ENCODE results near the gene CIB4. TPM values are rescaled to one million over a fixed set of nuclear protein-coding genes. Genes with fewer than 3 reads are reported as not detected.

Gene CIB4
- total RNA-seq, 1 experiment from 2014 or later = not detected

DNA sequence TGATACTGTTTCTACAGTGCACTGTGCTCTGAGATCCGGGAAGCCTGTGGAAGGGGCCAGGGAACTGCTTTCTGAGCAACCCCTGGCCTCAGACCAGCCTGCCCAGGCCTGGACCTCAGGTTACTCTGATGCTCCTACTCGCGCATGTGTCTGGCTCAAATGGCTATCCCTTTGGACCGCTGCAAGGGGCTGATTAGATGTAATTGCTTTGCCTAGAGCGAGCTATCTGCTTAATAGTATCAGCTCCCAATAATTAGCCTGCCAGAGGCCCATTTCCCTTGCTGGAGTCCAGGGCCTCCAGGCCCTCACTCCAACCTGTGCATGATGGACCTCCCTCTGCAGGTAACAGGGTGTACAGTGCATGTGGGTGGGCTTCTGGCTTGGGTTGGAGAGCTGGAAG, 44.2 kb upstream of the CIB4 start:
- Mint-ChIP-seq H3K27me3 (ENCODE audit: low read depth) (peaks cover 17% of the 10 kb centered on the region), H3K36me3 (no peaks in the 10 kb centered on the region), H3K4me3 (no peak overlapping the region), H3K4me1 (peaks cover 19% of the 10 kb centered on the region), H3K27ac (no peak overlapping the region), H3K9me3 (no peaks in the 10 kb centered on the region)
- TF ChIP-seq, protein P1, sequence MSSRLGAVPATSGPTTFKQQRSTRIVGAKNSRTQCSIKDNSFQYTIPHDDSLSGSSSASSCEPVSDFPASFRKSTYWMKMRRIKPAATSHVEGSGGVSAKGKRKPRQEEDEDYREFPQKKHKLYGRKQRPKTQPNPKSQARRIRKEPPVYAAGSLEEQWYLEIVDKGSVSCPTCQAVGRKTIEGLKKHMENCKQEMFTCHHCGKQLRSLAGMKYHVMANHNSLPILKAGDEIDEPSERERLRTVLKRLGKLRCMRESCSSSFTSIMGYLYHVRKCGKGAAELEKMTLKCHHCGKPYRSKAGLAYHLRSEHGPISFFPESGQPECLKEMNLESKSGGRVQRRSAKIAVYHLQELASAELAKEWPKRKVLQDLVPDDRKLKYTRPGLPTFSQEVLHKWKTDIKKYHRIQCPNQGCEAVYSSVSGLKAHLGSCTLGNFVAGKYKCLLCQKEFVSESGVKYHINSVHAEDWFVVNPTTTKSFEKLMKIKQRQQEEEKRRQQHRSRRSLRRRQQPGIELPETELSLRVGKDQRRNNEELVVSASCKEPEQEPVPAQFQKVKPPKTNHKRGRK (CRISPR knock-in tag; IDR thresholded peaks at IDR 0.05; ENCODE audit: borderline replicate concordance) = no peak
- TF ChIP-seq, protein P2, sequence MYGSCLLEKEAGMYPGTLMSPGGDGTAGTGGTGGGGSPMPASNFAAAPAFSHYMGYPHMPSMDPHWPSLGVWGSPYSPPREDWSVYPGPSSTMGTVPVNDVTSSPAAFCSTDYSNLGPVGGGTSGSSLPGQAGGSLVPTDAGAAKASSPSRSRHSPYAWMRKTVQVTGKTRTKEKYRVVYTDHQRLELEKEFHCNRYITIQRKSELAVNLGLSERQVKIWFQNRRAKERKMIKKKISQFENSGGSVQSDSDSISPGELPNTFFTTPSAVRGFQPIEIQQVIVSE (CRISPR knock-in tag; IDR thresholded peaks at IDR 0.05; ENCODE audit: borderline replicate concordance) = no peak
- TF ChIP-seq, protein P3, sequence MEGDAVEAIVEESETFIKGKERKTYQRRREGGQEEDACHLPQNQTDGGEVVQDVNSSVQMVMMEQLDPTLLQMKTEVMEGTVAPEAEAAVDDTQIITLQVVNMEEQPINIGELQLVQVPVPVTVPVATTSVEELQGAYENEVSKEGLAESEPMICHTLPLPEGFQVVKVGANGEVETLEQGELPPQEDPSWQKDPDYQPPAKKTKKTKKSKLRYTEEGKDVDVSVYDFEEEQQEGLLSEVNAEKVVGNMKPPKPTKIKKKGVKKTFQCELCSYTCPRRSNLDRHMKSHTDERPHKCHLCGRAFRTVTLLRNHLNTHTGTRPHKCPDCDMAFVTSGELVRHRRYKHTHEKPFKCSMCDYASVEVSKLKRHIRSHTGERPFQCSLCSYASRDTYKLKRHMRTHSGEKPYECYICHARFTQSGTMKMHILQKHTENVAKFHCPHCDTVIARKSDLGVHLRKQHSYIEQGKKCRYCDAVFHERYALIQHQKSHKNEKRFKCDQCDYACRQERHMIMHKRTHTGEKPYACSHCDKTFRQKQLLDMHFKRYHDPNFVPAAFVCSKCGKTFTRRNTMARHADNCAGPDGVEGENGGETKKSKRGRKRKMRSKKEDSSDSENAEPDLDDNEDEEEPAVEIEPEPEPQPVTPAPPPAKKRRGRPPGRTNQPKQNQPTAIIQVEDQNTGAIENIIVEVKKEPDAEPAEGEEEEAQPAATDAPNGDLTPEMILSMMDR (IDR thresholded peaks at IDR 0.05) = no peak
- TF ChIP-seq, protein P4, sequence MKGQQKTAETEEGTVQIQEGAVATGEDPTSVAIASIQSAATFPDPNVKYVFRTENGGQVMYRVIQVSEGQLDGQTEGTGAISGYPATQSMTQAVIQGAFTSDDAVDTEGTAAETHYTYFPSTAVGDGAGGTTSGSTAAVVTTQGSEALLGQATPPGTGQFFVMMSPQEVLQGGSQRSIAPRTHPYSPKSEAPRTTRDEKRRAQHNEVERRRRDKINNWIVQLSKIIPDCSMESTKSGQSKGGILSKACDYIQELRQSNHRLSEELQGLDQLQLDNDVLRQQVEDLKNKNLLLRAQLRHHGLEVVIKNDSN (CRISPR knock-in tag; IDR thresholded peaks at IDR 0.05) = no peak
- TF ChIP-seq, protein P5, sequence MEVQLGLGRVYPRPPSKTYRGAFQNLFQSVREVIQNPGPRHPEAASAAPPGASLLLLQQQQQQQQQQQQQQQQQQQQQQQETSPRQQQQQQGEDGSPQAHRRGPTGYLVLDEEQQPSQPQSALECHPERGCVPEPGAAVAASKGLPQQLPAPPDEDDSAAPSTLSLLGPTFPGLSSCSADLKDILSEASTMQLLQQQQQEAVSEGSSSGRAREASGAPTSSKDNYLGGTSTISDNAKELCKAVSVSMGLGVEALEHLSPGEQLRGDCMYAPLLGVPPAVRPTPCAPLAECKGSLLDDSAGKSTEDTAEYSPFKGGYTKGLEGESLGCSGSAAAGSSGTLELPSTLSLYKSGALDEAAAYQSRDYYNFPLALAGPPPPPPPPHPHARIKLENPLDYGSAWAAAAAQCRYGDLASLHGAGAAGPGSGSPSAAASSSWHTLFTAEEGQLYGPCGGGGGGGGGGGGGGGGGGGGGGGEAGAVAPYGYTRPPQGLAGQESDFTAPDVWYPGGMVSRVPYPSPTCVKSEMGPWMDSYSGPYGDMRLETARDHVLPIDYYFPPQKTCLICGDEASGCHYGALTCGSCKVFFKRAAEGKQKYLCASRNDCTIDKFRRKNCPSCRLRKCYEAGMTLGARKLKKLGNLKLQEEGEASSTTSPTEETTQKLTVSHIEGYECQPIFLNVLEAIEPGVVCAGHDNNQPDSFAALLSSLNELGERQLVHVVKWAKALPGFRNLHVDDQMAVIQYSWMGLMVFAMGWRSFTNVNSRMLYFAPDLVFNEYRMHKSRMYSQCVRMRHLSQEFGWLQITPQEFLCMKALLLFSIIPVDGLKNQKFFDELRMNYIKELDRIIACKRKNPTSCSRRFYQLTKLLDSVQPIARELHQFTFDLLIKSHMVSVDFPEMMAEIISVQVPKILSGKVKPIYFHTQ (CRISPR knock-in tag; IDR thresholded peaks at IDR 0.05) = no peak
- TF ChIP-seq RELA (CRISPR knock-in tag; IDR thresholded peaks at IDR 0.05; ENCODE audit: borderline replicate concordance) = no peak
- no peak for TF ChIP-seq TP53 (CRISPR knock-in tag; IDR thresholded peaks at IDR 0.05)
- ATAC-seq (no peak), DNase-seq (ENCODE audit: low spot score) (no peak)
- POLR2A ChIA-PET = no interaction called here
- CTCF ChIA-PET = interaction anchor here (1.0 to 1.3 kb wide), 2 partner anchors 9 to 108 kb away, joined by 3 to 4 read pairs; no protein-coding TSS in a partner anchor

DNA sequence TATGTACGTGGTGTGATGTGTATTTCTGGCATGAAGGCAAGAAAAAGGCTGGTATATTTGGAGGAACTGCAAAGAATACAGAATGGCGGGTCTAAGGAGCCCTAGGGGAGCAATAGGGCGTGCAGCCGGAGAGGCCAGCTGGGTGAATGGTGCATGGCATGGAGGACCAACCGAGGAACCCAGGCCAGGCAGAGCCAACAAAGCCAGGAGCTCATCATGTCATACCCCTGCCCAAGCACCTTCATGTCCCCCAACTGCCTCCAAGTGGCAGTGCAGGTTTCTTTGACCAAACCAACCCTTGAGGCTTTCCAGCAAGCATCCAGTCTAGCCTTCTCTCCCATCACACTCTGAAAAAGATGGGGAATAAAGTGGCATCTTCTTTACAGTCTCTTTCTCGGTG, 42.4 kb upstream of the CIB4 start:
- no peak overlapping the region for H3K4me3 Mint-ChIP-seq
- POLR2A ChIA-PET = interaction anchor here (0.6 kb wide), 1 partner anchor 12 kb away, joined by 3 read pairs; no protein-coding TSS in a partner anchor
- CTCF ChIA-PET = interaction anchor here (0.6 to 1.7 kb wide), 7 partner anchors 12 to 333 kb away, joined by 3 to 5 read pairs (median 4); no protein-coding TSS in a partner anchor
- H3K36me3 Mint-ChIP-seq = no peaks in the 10 kb centered on the region
- no peaks in the 10 kb centered on the region for H3K9me3 Mint-ChIP-seq
- DNase-seq (ENCODE audit: low spot score) (no peak), ATAC-seq (no peak)
- peaks cover 7% of the 10 kb centered on the region; the same call in 1 of the 2 replicates for H3K27me3 Mint-ChIP-seq (ENCODE audit: low read depth)
- H3K27ac Mint-ChIP-seq = no peak overlapping the region
- peaks cover 19% of the 10 kb centered on the region for H3K4me1 Mint-ChIP-seq
- TF ChIP-seq, protein P6, sequence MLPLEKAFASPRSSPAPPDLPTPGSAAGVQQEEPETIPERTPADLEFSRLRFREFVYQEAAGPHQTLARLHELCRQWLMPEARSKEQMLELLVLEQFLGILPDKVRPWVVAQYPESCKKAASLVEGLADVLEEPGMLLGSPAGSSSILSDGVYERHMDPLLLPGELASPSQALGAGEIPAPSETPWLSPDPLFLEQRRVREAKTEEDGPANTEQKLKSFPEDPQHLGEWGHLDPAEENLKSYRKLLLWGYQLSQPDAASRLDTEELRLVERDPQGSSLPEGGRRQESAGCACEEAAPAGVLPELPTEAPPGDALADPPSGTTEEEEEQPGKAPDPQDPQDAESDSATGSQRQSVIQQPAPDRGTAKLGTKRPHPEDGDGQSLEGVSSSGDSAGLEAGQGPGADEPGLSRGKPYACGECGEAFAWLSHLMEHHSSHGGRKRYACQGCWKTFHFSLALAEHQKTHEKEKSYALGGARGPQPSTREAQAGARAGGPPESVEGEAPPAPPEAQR (CRISPR knock-in tag; IDR thresholded peaks at IDR 0.05) = no peak
- TF ChIP-seq, protein P7, sequence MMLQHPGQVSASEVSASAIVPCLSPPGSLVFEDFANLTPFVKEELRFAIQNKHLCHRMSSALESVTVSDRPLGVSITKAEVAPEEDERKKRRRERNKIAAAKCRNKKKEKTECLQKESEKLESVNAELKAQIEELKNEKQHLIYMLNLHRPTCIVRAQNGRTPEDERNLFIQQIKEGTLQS (CRISPR knock-in tag; conservative IDR thresholded peaks at IDR 0.05) = no peak
- TF ChIP-seq TEAD4 (CRISPR knock-in tag; IDR thresholded peaks at IDR 0.05) = no peak
- no peak for TF ChIP-seq ZNF219 (CRISPR knock-in tag; IDR thresholded peaks at IDR 0.05; ENCODE audit: borderline replicate concordance)
- TF ChIP-seq, protein P8, sequence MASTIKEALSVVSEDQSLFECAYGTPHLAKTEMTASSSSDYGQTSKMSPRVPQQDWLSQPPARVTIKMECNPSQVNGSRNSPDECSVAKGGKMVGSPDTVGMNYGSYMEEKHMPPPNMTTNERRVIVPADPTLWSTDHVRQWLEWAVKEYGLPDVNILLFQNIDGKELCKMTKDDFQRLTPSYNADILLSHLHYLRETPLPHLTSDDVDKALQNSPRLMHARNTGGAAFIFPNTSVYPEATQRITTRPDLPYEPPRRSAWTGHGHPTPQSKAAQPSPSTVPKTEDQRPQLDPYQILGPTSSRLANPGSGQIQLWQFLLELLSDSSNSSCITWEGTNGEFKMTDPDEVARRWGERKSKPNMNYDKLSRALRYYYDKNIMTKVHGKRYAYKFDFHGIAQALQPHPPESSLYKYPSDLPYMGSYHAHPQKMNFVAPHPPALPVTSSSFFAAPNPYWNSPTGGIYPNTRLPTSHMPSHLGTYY (CRISPR knock-in tag; IDR thresholded peaks at IDR 0.05) = no peak
- TF ChIP-seq, protein P9, sequence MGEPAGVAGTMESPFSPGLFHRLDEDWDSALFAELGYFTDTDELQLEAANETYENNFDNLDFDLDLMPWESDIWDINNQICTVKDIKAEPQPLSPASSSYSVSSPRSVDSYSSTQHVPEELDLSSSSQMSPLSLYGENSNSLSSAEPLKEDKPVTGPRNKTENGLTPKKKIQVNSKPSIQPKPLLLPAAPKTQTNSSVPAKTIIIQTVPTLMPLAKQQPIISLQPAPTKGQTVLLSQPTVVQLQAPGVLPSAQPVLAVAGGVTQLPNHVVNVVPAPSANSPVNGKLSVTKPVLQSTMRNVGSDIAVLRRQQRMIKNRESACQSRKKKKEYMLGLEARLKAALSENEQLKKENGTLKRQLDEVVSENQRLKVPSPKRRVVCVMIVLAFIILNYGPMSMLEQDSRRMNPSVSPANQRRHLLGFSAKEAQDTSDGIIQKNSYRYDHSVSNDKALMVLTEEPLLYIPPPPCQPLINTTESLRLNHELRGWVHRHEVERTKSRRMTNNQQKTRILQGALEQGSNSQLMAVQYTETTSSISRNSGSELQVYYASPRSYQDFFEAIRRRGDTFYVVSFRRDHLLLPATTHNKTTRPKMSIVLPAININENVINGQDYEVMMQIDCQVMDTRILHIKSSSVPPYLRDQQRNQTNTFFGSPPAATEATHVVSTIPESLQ (CRISPR knock-in tag; IDR thresholded peaks at IDR 0.05) = no peak
- TF ChIP-seq, protein P4 (CRISPR knock-in tag; IDR thresholded peaks at IDR 0.05) = no peak
- TF ChIP-seq, protein P10, sequence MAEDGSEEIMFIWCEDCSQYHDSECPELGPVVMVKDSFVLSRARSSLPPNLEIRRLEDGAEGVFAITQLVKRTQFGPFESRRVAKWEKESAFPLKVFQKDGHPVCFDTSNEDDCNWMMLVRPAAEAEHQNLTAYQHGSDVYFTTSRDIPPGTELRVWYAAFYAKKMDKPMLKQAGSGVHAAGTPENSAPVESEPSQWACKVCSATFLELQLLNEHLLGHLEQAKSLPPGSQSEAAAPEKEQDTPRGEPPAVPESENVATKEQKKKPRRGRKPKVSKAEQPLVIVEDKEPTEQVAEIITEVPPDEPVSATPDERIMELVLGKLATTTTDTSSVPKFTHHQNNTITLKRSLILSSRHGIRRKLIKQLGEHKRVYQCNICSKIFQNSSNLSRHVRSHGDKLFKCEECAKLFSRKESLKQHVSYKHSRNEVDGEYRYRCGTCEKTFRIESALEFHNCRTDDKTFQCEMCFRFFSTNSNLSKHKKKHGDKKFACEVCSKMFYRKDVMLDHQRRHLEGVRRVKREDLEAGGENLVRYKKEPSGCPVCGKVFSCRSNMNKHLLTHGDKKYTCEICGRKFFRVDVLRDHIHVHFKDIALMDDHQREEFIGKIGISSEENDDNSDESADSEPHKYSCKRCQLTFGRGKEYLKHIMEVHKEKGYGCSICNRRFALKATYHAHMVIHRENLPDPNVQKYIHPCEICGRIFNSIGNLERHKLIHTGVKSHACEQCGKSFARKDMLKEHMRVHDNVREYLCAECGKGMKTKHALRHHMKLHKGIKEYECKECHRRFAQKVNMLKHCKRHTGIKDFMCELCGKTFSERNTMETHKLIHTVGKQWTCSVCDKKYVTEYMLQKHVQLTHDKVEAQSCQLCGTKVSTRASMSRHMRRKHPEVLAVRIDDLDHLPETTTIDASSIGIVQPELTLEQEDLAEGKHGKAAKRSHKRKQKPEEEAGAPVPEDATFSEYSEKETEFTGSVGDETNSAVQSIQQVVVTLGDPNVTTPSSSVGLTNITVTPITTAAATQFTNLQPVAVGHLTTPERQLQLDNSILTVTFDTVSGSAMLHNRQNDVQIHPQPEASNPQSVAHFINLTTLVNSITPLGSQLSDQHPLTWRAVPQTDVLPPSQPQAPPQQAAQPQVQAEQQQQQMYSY (CRISPR knock-in tag; IDR thresholded peaks at IDR 0.05) = no peak
- TF ChIP-seq ELF4 (CRISPR knock-in tag; IDR thresholded peaks at IDR 0.05; ENCODE audit: low read depth) = no peak

Measured in WTC11 (cell line).